Skeletal muscle tissue (tissue), 4 donors: Measurements from ENCODE around the gene HMCN2. TPM values are rescaled to one million over a fixed set of nuclear protein-coding genes. Genes with fewer than 3 reads are reported as not detected.

Source experiments
- H3K27ac ChIP-seq: one replicate; pipeline ENCODE4 v1.7.0; 2013; ENCODE audit warnings: mild to moderate bottlenecking, low read depth, low read length, inconsistent platforms
- H3K27me3 ChIP-seq, 3 donors: one replicate each; pipeline ENCODE4 v1.7.0; 2013; ENCODE audit warnings: low read length in 3 of 3; ENCODE audit not compliant: control insufficient read depth in 3 of 3, insufficient read depth in 3 of 3
- H3K36me3 ChIP-seq, 3 donors: one replicate each; pipeline ENCODE4 v1.7.0; 2013; ENCODE audit warnings: low read length in 3 of 3; ENCODE audit not compliant: control insufficient read depth in 3 of 3, insufficient read depth in 3 of 3
- H3K4me1 ChIP-seq, 3 donors: one replicate each; pipeline ENCODE4 v1.7.0; 2013; ENCODE audit warnings: low read length in 3 of 3, mild to moderate bottlenecking in 3 of 3; ENCODE audit not compliant: control insufficient read depth in 3 of 3, insufficient read depth in 3 of 3
- H3K4me3 ChIP-seq, 3 donors: one replicate each; pipeline ENCODE4 v1.7.0; 2013; ENCODE audit warnings: low read length in 3 of 3
- H3K9ac ChIP-seq, 3 donors: one replicate each; pipeline ENCODE4 v1.7.0; 2013; ENCODE audit warnings: low read length in 3 of 3, mild to moderate bottlenecking in 3 of 3, moderate library complexity in 2 of 3, low read depth in 1 of 3
- H3K9me3 ChIP-seq, 3 donors: one replicate each; pipeline ENCODE4 v1.7.0; 2013; ENCODE audit warnings: low read length in 3 of 3; ENCODE audit not compliant: control insufficient read depth in 3 of 3
- total RNA-seq: library from RNA; depleted of rRNA; stranded (reverse); fragments of >200 nt; gene quantifications from one replicate; pipeline ENCODE4 v1.2.3, GENCODE V29; 2014
- donor health status: Osteomylitis.

HMCN2 gene
- total RNA-seq, 1 donor from 2014 or later: 12.5 TPM

GRCh38 chr9:130390390-130390789, 124.8 kb downstream of the HMCN2 start:
- no peak overlapping the region for H3K4me3 ChIP-seq
- peaks cover 0 to 9% (median 3%) of the 10 kb centered on the region in 3 donors for H3K27me3 ChIP-seq
- H3K4me1 ChIP-seq: no peaks in the 10 kb centered on the region
- no peaks in the 10 kb centered on the region for H3K9me3 ChIP-seq
- H3K27ac ChIP-seq: no peak overlapping the region
- no peak overlapping the region for H3K9ac ChIP-seq
- peaks cover 0 to 2% (median 1%) of the 10 kb centered on the region in 3 donors for H3K36me3 ChIP-seq

- H3K27me3 ChIP-seq: peaks cover 0 to 7% (median 0%) of the 10 kb centered on the region in 3 donors
- no peaks in the 10 kb centered on the region for H3K4me1 ChIP-seq
- H3K4me3 ChIP-seq: no peak overlapping the region
- H3K36me3 ChIP-seq: peaks cover 0 to 3% (median 2%) of the 10 kb centered on the region in 3 donors
- no peak overlapping the region for H3K9ac ChIP-seq
- H3K9me3 ChIP-seq: no peaks in the 10 kb centered on the region
- H3K27ac ChIP-seq: no peak overlapping the region
These were observed 125.4 kb downstream of the HMCN2 start for GRCh38 chr9:130390986-130391385.

- H3K4me3 ChIP-seq: no peak overlapping the region
- peaks cover 0 to 3% (median 1%) of the 10 kb centered on the region in 3 donors for H3K36me3 ChIP-seq
- no peaks in the 10 kb centered on the region for H3K4me1 ChIP-seq
These were observed 126.3 kb downstream of the HMCN2 start for GRCh38 chr9:130391866-130392265.

GRCh38 chr9:130393681-130394071, 128.1 kb downstream of the HMCN2 start:
- no peaks in the 10 kb centered on the region for H3K4me1 ChIP-seq
- H3K9ac ChIP-seq: no peak overlapping the region
- peaks cover 0 to 7% (median 0%) of the 10 kb centered on the region in 3 donors for H3K27me3 ChIP-seq
- no peaks in the 10 kb centered on the region for H3K9me3 ChIP-seq
- H3K27ac ChIP-seq: no peak overlapping the region
- H3K36me3 ChIP-seq: peaks cover 0 to 5% (median 0%) of the 10 kb centered on the region in 3 donors
- H3K4me3 ChIP-seq: no peak overlapping the region

More at GRCh38 chr9:130391866-130392265, 126.3 kb downstream of the HMCN2 start:
- Histone ChIP-seq H3K9me3 (no peaks in the 10 kb centered on the region), H3K27ac (no peak overlapping the region), H3K9ac (no peak overlapping the region), H3K27me3 (peaks cover 0 to 7% (median 0%) of the 10 kb centered on the region in 3 donors)

- no peak overlapping the region for H3K4me3 ChIP-seq
- H3K27me3 ChIP-seq: peaks cover 0 to 7% (median under 1%) of the 10 kb centered on the region in 3 donors
- peaks cover 0 to 5% (median 0%) of the 10 kb centered on the region in 3 donors for H3K36me3 ChIP-seq
- H3K9me3 ChIP-seq: no peaks in the 10 kb centered on the region
- no peak overlapping the region for H3K27ac ChIP-seq
- H3K4me1 ChIP-seq: no peaks in the 10 kb centered on the region
- H3K9ac ChIP-seq: no peak overlapping the region
These were observed 128.8 kb downstream of the HMCN2 start for GRCh38 chr9:130394320-130394719.

GRCh38 chr9:130394814-130395470, 129.4 kb downstream of the HMCN2 start:
- no peak overlapping the region for H3K9ac ChIP-seq
- no peaks in the 10 kb centered on the region for H3K4me1 ChIP-seq
- H3K9me3 ChIP-seq: no peaks in the 10 kb centered on the region
- no peak overlapping the region for H3K27ac ChIP-seq
- no peak overlapping the region for H3K4me3 ChIP-seq
- H3K27me3 ChIP-seq: peaks cover 0 to 7% (median 3%) of the 10 kb centered on the region in 3 donors
- H3K36me3 ChIP-seq: peaks cover 0 to 5% (median 0%) of the 10 kb centered on the region in 3 donors

GRCh38 chr9:130395810-130396435, 130.4 kb downstream of the HMCN2 start:
- Histone ChIP-seq H3K4me1 (no peaks in the 10 kb centered on the region), H3K27me3 (peaks cover 0 to 7% (median 3%) of the 10 kb centered on the region in 3 donors), H3K36me3 (peaks cover 0 to 9% (median 3%) of the 10 kb centered on the region in 3 donors), H3K4me3 (no peak overlapping the region), H3K9me3 (no peaks in the 10 kb centered on the region), H3K27ac (no peak overlapping the region), H3K9ac (no peak overlapping the region)

- no peak overlapping the region for H3K4me3 ChIP-seq
- no peak overlapping the region for H3K9ac ChIP-seq
- H3K27me3 ChIP-seq: peaks cover 0 to 7% (median 3%) of the 10 kb centered on the region in 3 donors
- H3K27ac ChIP-seq: no peak overlapping the region
- H3K36me3 ChIP-seq: peaks cover 0 to 9% (median 3%) of the 10 kb centered on the region in 3 donors
- H3K4me1 ChIP-seq: no peaks in the 10 kb centered on the region
- no peaks in the 10 kb centered on the region for H3K9me3 ChIP-seq
These were observed 131.0 kb downstream of the HMCN2 start for GRCh38 chr9:130396581-130396980.

- Histone ChIP-seq H3K27me3 (peaks cover 0 to 7% (median 3%) of the 10 kb centered on the region in 3 donors), H3K36me3 (peaks cover 0 to 9% (median 3%) of the 10 kb centered on the region in 3 donors), H3K9me3 (no peaks in the 10 kb centered on the region), H3K27ac (no peak overlapping the region), H3K4me1 (no peaks in the 10 kb centered on the region), H3K9ac (no peak overlapping the region), H3K4me3 (no peak overlapping the region)
These were observed 133.1 kb downstream of the HMCN2 start for GRCh38 chr9:130398487-130399240.
